HG02623 (cell line): ENCODE measurements around the gene ATP2B3.

Experiments
- ATAC-seq: cut with Tn5 transposase; IDR thresholded peaks from one replicate; pipeline ENCODE4 v1.9.1; 2021; ENCODE audit warnings: moderate library complexity; ENCODE audit not compliant: unreplicated experiment

ATP2B3 gene

GRCh38 chrX:153488231-153488914, 29.1 kb upstream of the ATP2B3 start:
- ATAC-seq, result no peak

GRCh38 chrX:153490217-153490930, 27.1 kb upstream of the ATP2B3 start:
- no peak for ATAC-seq

- no peak for ATAC-seq
Measured at GRCh38 chrX:153491351-153491914, 26.0 kb upstream of the ATP2B3 start.

- ATAC-seq, result no peak
Measured at GRCh38 chrX:153491918-153492317, 25.5 kb upstream of the ATP2B3 start.

- no peak for ATAC-seq
Measured at GRCh38 chrX:153492543-153492942, 24.9 kb upstream of the ATP2B3 start.

GRCh38 chrX:153493085-153493484, 24.4 kb upstream of the ATP2B3 start:
- ATAC-seq, result no peak

GRCh38 chrX:153494061-153494460, 23.4 kb upstream of the ATP2B3 start:
- no peak for ATAC-seq

- no peak for ATAC-seq
Measured at GRCh38 chrX:153494541-153495361, 22.7 kb upstream of the ATP2B3 start, which contains the start of gene BGN. TSS of gene BGN (plus strand) at chrX:153494980. CDS start at chrX:153504632, 9,652 bp downstream.

- ATAC-seq, result no peak
Measured at GRCh38 chrX:153495362-153495751, 22.1 kb upstream of the ATP2B3 start.

GRCh38 chrX:153495903-153496589, 21.4 kb upstream of the ATP2B3 start:
- ATAC-seq, result no peak

GRCh38 chrX:153496590-153496959, 20.9 kb upstream of the ATP2B3 start:
- ATAC-seq, result no peak

- ATAC-seq, result no peak
Measured at GRCh38 chrX:153498453-153498852, 19.0 kb upstream of the ATP2B3 start.

GRCh38 chrX:153499341-153499740, 18.1 kb upstream of the ATP2B3 start:
- ATAC-seq, result no peak

GRCh38 chrX:153499876-153500275, 17.6 kb upstream of the ATP2B3 start:
- no peak for ATAC-seq

GRCh38 chrX:153500676-153501280, 16.7 kb upstream of the ATP2B3 start:
- ATAC-seq, result no peak

GRCh38 chrX:153501530-153501929, 15.9 kb upstream of the ATP2B3 start:
- ATAC-seq, result no peak

GRCh38 chrX:153502131-153502530, 15.3 kb upstream of the ATP2B3 start:
- ATAC-seq, result no peak

- no peak for ATAC-seq
Measured at GRCh38 chrX:153502796-153503195, 14.6 kb upstream of the ATP2B3 start.

- ATAC-seq, result no peak
Measured at GRCh38 chrX:153504445-153505016, 12.9 kb upstream of the ATP2B3 start.

GRCh38 chrX:153505361-153505760, 12.1 kb upstream of the ATP2B3 start:
- no peak for ATAC-seq
